HG03565 (cell line): ENCODE results near the gene HS3ST4.

Experiments used
- ATAC-seq: cut with Tn5 transposase; IDR thresholded peaks from one replicate; pipeline ENCODE4 v1.9.1; 2021; ENCODE audit warnings: mild to moderate bottlenecking, moderate library complexity; ENCODE audit not compliant: unreplicated experiment

Gene HS3ST4

GRCh38 chr16:25691519-25692091, at the start of gene HS3ST4:
Gene HS3ST4, plus strand, starts transcription at chr16:25691959.
- no peak for ATAC-seq

- ATAC-seq, result no peak
Measured at GRCh38 chr16:25643633-25644032, 48.1 kb upstream of the HS3ST4 start.

- no peak for ATAC-seq
Measured at GRCh38 chr16:25656639-25657038, 35.1 kb upstream of the HS3ST4 start.

GRCh38 chr16:25676820-25677219, 14.9 kb upstream of the HS3ST4 start:
- ATAC-seq, result no peak

GRCh38 chr16:25679511-25679910, 12.2 kb upstream of the HS3ST4 start:
- ATAC-seq, result no peak

- no peak for ATAC-seq
Measured at GRCh38 chr16:25689137-25689836, 2.5 kb upstream of the HS3ST4 start.

- no peak for ATAC-seq
Measured at GRCh38 chr16:25690552-25691143, 1.1 kb upstream of the HS3ST4 start.

GRCh38 chr16:25692351-25692741, 587 bp downstream of the HS3ST4 start:
- no peak for ATAC-seq

GRCh38 chr16:25692742-25693508, 1.2 kb downstream of the HS3ST4 start:
- ATAC-seq, result no peak

- no peak for ATAC-seq
Measured at GRCh38 chr16:25693631-25694030, 1.9 kb downstream of the HS3ST4 start.

- no peak for ATAC-seq
Measured at GRCh38 chr16:25699069-25699468, 7.3 kb downstream of the HS3ST4 start.

- ATAC-seq, result no peak
Measured at GRCh38 chr16:25700547-25700946, 8.8 kb downstream of the HS3ST4 start.

- no peak for ATAC-seq
Measured at GRCh38 chr16:25707553-25707952, 15.8 kb downstream of the HS3ST4 start.

- no peak for ATAC-seq
Measured at GRCh38 chr16:25707982-25708583, 16.3 kb downstream of the HS3ST4 start.

GRCh38 chr16:25709213-25709612, 17.5 kb downstream of the HS3ST4 start:
- no peak for ATAC-seq

GRCh38 chr16:25713785-25714570, 22.2 kb downstream of the HS3ST4 start:
- ATAC-seq, result no peak

GRCh38 chr16:25716186-25716585, 24.4 kb downstream of the HS3ST4 start:
- ATAC-seq, result no peak

- ATAC-seq, result no peak
Measured at GRCh38 chr16:25721439-25721838, 29.7 kb downstream of the HS3ST4 start.

GRCh38 chr16:25726430-25727098, 34.8 kb downstream of the HS3ST4 start:
- ATAC-seq, result no peak
